GM12873 (cell line): ENCODE results near the gene LCE7A.
A peak's percentile ranks its signal among the peaks of the same experiment; 100 is the strongest.

Source experiments
- TF ChIP-seq, protein P1 (sequence below): IDR thresholded peaks from 2 replicates; pipeline ENCODE4 v1.5.1; 2012; ENCODE audit warnings: low read depth, mild to moderate bottlenecking, moderate library complexity, low read length, control low read depth; ENCODE audit not compliant: insufficient read depth; ENCODE audit errors: missing control alignments

LCE7A gene

DNA sequence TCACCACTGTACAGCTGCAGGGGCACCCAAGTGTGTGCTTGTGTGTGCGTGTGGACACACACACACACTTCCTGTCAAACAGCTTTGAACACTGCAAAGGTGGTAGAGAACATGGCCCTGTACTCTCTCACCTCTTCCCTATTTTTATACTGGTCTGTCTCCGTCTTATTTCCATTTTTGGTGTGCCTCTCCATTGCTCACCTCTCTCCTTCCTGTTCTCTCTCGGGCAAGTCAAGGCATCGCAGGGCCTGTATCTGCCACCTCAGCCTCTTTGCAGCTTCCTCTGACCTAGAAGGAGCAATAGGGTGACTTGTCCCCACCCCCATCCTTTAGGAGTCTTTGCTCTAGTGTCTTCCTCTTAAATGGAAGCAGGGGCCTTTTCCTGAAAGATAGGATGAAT, 20.5 kb downstream of the LCE7A start:
- TF ChIP-seq, protein P1, sequence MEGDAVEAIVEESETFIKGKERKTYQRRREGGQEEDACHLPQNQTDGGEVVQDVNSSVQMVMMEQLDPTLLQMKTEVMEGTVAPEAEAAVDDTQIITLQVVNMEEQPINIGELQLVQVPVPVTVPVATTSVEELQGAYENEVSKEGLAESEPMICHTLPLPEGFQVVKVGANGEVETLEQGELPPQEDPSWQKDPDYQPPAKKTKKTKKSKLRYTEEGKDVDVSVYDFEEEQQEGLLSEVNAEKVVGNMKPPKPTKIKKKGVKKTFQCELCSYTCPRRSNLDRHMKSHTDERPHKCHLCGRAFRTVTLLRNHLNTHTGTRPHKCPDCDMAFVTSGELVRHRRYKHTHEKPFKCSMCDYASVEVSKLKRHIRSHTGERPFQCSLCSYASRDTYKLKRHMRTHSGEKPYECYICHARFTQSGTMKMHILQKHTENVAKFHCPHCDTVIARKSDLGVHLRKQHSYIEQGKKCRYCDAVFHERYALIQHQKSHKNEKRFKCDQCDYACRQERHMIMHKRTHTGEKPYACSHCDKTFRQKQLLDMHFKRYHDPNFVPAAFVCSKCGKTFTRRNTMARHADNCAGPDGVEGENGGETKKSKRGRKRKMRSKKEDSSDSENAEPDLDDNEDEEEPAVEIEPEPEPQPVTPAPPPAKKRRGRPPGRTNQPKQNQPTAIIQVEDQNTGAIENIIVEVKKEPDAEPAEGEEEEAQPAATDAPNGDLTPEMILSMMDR, result no peak

DNA sequence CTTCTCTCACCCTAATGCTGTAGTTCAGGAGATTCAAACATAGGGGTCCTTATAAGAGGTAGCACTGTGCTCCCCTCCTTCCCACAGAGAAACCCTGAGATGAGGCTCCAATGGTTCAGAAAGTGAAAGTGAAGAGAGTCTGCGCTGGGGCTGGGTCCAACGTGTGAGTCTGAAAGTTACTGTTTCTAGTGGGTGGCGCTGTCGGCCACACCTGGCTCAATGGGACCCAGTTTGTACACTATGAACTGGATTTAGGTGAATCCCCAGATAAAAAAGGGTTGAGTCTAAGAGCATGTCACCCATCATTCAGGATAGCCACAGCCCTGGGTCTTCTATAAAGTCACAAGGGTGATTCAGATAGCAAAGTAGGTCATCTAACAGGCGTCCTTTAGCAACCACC, 21.1 kb downstream of the LCE7A start:
- TF ChIP-seq, protein P1, result peak; percentile 18

DNA sequence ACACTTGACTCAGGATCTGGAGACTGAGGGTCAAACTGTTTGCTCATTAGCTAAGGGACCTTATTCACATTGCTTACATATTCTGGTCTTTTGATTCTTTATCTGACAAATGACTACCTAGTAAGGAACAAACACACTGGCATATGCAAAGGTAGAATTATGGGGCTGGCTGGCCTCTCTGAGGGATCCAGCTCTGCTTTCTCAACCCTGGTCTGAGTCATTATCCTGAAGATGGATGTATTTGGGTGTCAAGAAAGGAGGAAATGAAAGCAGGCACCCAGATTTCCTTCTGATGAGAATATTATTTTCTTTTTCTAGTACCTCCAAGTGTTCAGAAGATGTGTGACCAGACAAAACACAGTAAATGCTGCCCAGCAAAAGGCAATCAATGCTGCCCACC, 24.3 kb downstream of the LCE7A start:
- TF ChIP-seq, protein P1, result no peak

DNA sequence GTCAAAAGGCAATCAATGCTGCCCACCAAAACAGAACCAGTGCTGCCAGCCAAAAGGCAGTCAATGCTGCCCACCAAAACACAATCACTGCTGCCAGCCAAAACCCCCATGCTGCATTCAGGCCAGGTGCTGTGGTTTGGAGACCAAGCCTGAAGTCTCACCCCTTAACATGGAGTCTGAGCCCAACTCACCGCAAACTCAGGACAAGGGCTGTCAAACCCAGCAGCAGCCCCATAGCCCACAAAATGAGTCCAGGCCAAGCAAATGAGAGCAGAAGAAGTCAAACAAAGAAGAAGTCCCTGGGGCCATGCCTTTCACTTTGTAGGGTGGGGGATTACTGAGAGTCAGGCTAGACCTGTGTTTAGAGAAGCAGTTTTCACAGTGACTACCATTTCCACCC, 24.7 kb downstream of the LCE7A start:
- TF ChIP-seq, protein P1, result no peak

DNA sequence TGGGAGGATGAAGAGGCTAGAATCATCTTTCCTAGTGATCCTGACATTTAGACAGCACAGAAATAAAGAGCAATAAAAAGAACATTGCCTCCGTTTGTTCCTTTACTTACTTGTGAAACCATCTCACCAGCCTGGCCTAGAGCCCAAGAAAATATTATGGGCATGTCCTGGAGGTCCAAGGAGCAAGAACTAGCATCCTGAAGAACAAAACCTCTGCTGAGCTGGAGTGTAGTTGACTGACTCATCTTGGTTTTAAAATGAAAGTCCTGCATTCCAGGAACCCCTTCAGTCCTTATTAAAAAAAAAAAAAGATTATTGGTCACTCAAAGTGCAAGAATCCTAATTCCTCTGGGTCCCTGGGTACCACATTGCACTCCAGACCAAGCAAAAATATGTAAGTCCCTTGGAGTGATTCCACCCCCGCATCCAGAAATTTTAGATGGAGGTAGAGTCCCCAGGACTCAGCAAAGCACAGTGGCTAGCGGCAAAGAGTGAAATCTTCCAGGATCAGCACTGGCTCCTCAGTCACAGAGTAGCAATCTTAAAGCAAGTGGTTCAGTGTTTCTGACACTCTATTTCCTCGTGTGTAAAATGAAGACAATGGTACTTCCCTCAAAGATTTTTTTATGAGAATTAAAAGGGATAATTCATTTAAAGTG, 25.3 kb downstream of the LCE7A start:
- TF ChIP-seq, protein P1, result no peak

DNA sequence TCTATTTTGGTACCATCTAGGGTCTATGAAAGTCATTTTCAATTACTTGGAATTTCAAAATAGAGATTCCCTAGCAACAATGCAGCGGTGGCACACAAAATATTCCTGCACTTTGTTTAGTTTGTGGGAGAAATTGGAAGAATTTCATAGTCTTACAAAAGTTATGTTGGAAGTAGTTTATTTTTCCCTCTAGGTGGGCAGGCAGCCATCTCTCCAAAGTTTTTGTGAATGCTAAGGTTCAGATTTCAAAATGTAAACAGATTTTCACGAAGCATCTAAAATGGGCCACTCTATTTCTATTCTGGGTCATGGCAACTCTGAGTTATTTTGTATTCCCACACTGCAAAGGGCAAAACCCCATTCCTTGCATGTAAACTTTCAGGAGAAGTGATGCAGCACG, 26.3 kb downstream of the LCE7A start:
- TF ChIP-seq, protein P1, result no peak

DNA sequence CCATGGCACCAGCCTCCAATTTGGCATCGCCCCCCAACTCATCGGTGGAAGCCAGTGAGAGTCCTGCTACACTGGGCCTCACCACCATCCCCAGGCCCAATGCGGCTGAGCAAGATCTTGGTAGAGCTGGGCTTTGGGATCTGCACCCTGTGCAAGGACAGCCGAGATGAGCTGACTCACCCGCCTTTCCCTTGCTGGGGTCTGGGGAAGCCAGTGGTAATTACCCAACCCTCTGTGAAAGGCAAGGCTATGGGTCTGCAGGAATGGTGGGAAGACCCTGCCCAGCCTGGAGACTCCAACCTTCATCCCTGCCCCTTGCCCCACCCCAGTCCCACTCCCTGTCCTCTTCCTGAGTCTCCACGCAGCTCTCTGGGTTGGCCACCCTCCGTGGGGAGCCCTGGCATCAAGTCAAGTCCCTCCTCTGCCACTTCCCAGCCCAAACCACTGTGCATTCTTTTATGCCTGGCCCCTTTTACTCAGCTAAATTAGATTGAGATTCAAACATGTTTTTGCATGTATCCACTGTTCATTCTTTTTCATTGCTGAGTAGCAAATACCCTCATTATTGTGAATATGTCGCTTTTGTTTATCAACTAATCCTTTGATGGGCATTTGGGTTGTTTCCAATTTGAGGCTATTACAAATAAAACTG, 27.1 kb downstream of the LCE7A start:
- TF ChIP-seq, protein P1, result no peak
